Measurements from ENCODE around the gene PRSS22. TPM values are rescaled to one million over a fixed set of nuclear protein-coding genes. Genes with fewer than 3 reads are reported as not detected.

Gene PRSS22
- total and polyA plus RNA-seq, 2 donors: 0.42 to 4.1 TPM

- Histone ChIP-seq H3K27me3 (ENCODE audit: control insufficient read depth in 2 of 2, insufficient read depth in 1 of 2, low read length in 1 of 2) (peaks cover 15 to 62% of the 10 kb centered on the region in 2 donors), H3K27ac (ENCODE audit: low read depth in 1 of 2, low read length in 1 of 2) (no peak overlapping the region), H3K36me3 (ENCODE audit: control insufficient read depth in 2 of 2, insufficient read depth in 2 of 2, low read length in 1 of 2) (no peaks in the 10 kb centered on the region), H3K4me3 (ENCODE audit: low read length in 2 of 2) (no peak overlapping the region), H3K4me1 (ENCODE audit: control insufficient read depth in 2 of 2, insufficient read depth in 2 of 2, low read length in 2 of 2) (no peaks in the 10 kb centered on the region), H3K9me3 (ENCODE audit: control insufficient read depth in 2 of 2, insufficient read depth in 1 of 2, low read length in 1 of 2) (peaks cover 0 to 26% of the 10 kb centered on the region in 2 donors)
- no peak for DNase-seq (ENCODE audit: low read depth in 6 of 9, low spot score in 9 of 9)
- WGBS: 95% methylated on average over 6 of the region's 6 CpGs
Measured at GRCh38 chr16:2855536-2855935, 2.4 kb downstream of the PRSS22 start.

GRCh38 chr16:2854700-2855309, 3.2 kb downstream of the PRSS22 start:
- no peak overlapping the region for H3K4me3 ChIP-seq (ENCODE audit: low read length in 2 of 2)
- no peak overlapping the region for H3K27ac ChIP-seq (ENCODE audit: low read depth in 1 of 2, low read length in 1 of 2)
- peaks cover 15 to 60% of the 10 kb centered on the region in 2 donors for H3K27me3 ChIP-seq (ENCODE audit: control insufficient read depth in 2 of 2, insufficient read depth in 1 of 2, low read length in 1 of 2)
- DNase-seq (ENCODE audit: low read depth in 6 of 9, low spot score in 9 of 9): no peak
- H3K4me1 ChIP-seq (ENCODE audit: control insufficient read depth in 2 of 2, insufficient read depth in 2 of 2, low read length in 2 of 2): no peaks in the 10 kb centered on the region
- 63% methylated on average over 5 of the region's 5 CpGs for WGBS
- no peaks in the 10 kb centered on the region for H3K36me3 ChIP-seq (ENCODE audit: control insufficient read depth in 2 of 2, insufficient read depth in 2 of 2, low read length in 1 of 2)
- H3K9me3 ChIP-seq (ENCODE audit: control insufficient read depth in 2 of 2, insufficient read depth in 1 of 2, low read length in 1 of 2): peaks cover 0 to 24% of the 10 kb centered on the region in 2 donors

GRCh38 chr16:2853531-2854073, 4.4 kb downstream of the PRSS22 start:
- DNase-seq (ENCODE audit: low read depth in 6 of 9, low spot score in 9 of 9): no peak
- Histone ChIP-seq H3K4me3 (ENCODE audit: low read length in 2 of 2) (no peak overlapping the region), H3K4me1 (ENCODE audit: control insufficient read depth in 2 of 2, insufficient read depth in 2 of 2, low read length in 2 of 2) (no peaks in the 10 kb centered on the region), H3K27ac (ENCODE audit: low read depth in 1 of 2, low read length in 1 of 2) (no peak overlapping the region), H3K36me3 (ENCODE audit: control insufficient read depth in 2 of 2, insufficient read depth in 2 of 2, low read length in 1 of 2) (no peaks in the 10 kb centered on the region), H3K9me3 (ENCODE audit: control insufficient read depth in 2 of 2, insufficient read depth in 1 of 2, low read length in 1 of 2) (peaks cover 0 to 24% of the 10 kb centered on the region in 2 donors), H3K27me3 (ENCODE audit: control insufficient read depth in 2 of 2, insufficient read depth in 1 of 2, low read length in 1 of 2) (peaks cover 12 to 59% of the 10 kb centered on the region in 2 donors)
- 81% methylated on average over 18 of the region's 18 CpGs for WGBS

GRCh38 chr16:2852731-2853507, 5.1 kb downstream of the PRSS22 start:
- no peak for DNase-seq (ENCODE audit: low read depth in 6 of 9, low spot score in 9 of 9)
- H3K27ac ChIP-seq (ENCODE audit: low read depth in 1 of 2, low read length in 1 of 2): no peak overlapping the region
- WGBS: 59% methylated on average over 56 of the region's 56 CpGs
- H3K4me1 ChIP-seq (ENCODE audit: control insufficient read depth in 2 of 2, insufficient read depth in 2 of 2, low read length in 2 of 2): no peaks in the 10 kb centered on the region
- no peaks in the 10 kb centered on the region for H3K36me3 ChIP-seq (ENCODE audit: control insufficient read depth in 2 of 2, insufficient read depth in 2 of 2, low read length in 1 of 2)
- H3K27me3 ChIP-seq (ENCODE audit: control insufficient read depth in 2 of 2, insufficient read depth in 1 of 2, low read length in 1 of 2): peaks cover 6 to 52% of the 10 kb centered on the region in 2 donors
- H3K4me3 ChIP-seq (ENCODE audit: low read length in 2 of 2): no peak overlapping the region
- H3K9me3 ChIP-seq (ENCODE audit: control insufficient read depth in 2 of 2, insufficient read depth in 1 of 2, low read length in 1 of 2): peaks cover 0 to 24% of the 10 kb centered on the region in 2 donors

- no peak for DNase-seq (ENCODE audit: low read depth in 6 of 9, low spot score in 9 of 9)
- WGBS: 95% methylated on average over 16 of the region's 16 CpGs
- H3K9me3 ChIP-seq (ENCODE audit: control insufficient read depth in 2 of 2, insufficient read depth in 1 of 2, low read length in 1 of 2): peaks cover 0 to 24% of the 10 kb centered on the region in 2 donors
- H3K27ac ChIP-seq (ENCODE audit: low read depth in 1 of 2, low read length in 1 of 2): no peak overlapping the region
- no peak overlapping the region for H3K4me3 ChIP-seq (ENCODE audit: low read length in 2 of 2)
- no peaks in the 10 kb centered on the region for H3K36me3 ChIP-seq (ENCODE audit: control insufficient read depth in 2 of 2, insufficient read depth in 2 of 2, low read length in 1 of 2)
- H3K4me1 ChIP-seq (ENCODE audit: control insufficient read depth in 2 of 2, insufficient read depth in 2 of 2, low read length in 2 of 2): no peaks in the 10 kb centered on the region
- H3K27me3 ChIP-seq (ENCODE audit: control insufficient read depth in 2 of 2, insufficient read depth in 1 of 2, low read length in 1 of 2): peaks cover 4 to 45% of the 10 kb centered on the region in 2 donors
Measured at GRCh38 chr16:2852003-2852730, 5.8 kb downstream of the PRSS22 start.

- no peaks in the 10 kb centered on the region for H3K36me3 ChIP-seq (ENCODE audit: control insufficient read depth in 2 of 2, insufficient read depth in 2 of 2, low read length in 1 of 2)
- WGBS: 69% methylated on average over 16 of the region's 16 CpGs
- peaks cover 0 to 33% of the 10 kb centered on the region in 2 donors for H3K27me3 ChIP-seq (ENCODE audit: control insufficient read depth in 2 of 2, insufficient read depth in 1 of 2, low read length in 1 of 2)
- no peaks in the 10 kb centered on the region for H3K4me1 ChIP-seq (ENCODE audit: control insufficient read depth in 2 of 2, insufficient read depth in 2 of 2, low read length in 2 of 2)
- H3K27ac ChIP-seq (ENCODE audit: low read depth in 1 of 2, low read length in 1 of 2): no peak overlapping the region
- H3K9me3 ChIP-seq (ENCODE audit: control insufficient read depth in 2 of 2, insufficient read depth in 1 of 2, low read length in 1 of 2): peaks cover 0 to 20% of the 10 kb centered on the region in 2 donors
- no peak overlapping the region for H3K4me3 ChIP-seq (ENCODE audit: low read length in 2 of 2)
- no peak for DNase-seq (ENCODE audit: low read depth in 6 of 9, low spot score in 9 of 9)
Measured at GRCh38 chr16:2848933-2849725, 8.8 kb downstream of the PRSS22 start.

GRCh38 chr16:2846511-2847310, 11.3 kb downstream of the PRSS22 start:
- no peak for DNase-seq (ENCODE audit: low read depth in 6 of 9, low spot score in 9 of 9)
- Histone ChIP-seq H3K27ac (ENCODE audit: low read depth in 1 of 2, low read length in 1 of 2) (no peak overlapping the region), H3K9me3 (ENCODE audit: control insufficient read depth in 2 of 2, insufficient read depth in 1 of 2, low read length in 1 of 2) (peaks cover 2 to 11% of the 10 kb centered on the region in 2 donors), H3K4me1 (ENCODE audit: control insufficient read depth in 2 of 2, insufficient read depth in 2 of 2, low read length in 2 of 2) (peaks cover 6 to 9% of the 10 kb centered on the region in 2 donors), H3K36me3 (ENCODE audit: control insufficient read depth in 2 of 2, insufficient read depth in 2 of 2, low read length in 1 of 2) (no peaks in the 10 kb centered on the region), H3K27me3 (ENCODE audit: control insufficient read depth in 2 of 2, insufficient read depth in 1 of 2, low read length in 1 of 2) (peaks cover 0 to 24% of the 10 kb centered on the region in 2 donors), H3K4me3 (ENCODE audit: low read length in 2 of 2) (no peak overlapping the region)
- 80% methylated on average over 3 of the region's 3 CpGs for WGBS

- no peak for DNase-seq (ENCODE audit: low read depth in 6 of 9, low spot score in 9 of 9)
- Histone ChIP-seq H3K27me3 (ENCODE audit: control insufficient read depth in 2 of 2, insufficient read depth in 1 of 2, low read length in 1 of 2) (peaks cover 0 to 20% of the 10 kb centered on the region in 2 donors), H3K27ac (ENCODE audit: low read depth in 1 of 2, low read length in 1 of 2) (no peak overlapping the region), H3K4me1 (ENCODE audit: control insufficient read depth in 2 of 2, insufficient read depth in 2 of 2, low read length in 2 of 2) (peaks cover 6 to 12% of the 10 kb centered on the region in 2 donors), H3K4me3 (ENCODE audit: low read length in 2 of 2) (no peak overlapping the region), H3K36me3 (ENCODE audit: control insufficient read depth in 2 of 2, insufficient read depth in 2 of 2, low read length in 1 of 2) (no peaks in the 10 kb centered on the region), H3K9me3 (ENCODE audit: control insufficient read depth in 2 of 2, insufficient read depth in 1 of 2, low read length in 1 of 2) (peaks cover 2 to 10% of the 10 kb centered on the region in 2 donors)
- WGBS: 85% methylated on average over 5 of the region's 5 CpGs
Measured at GRCh38 chr16:2845116-2845515, 12.9 kb downstream of the PRSS22 start.

Data from thymus (tissue), 11 donors.